HEK293 (cell line): Measurements from ENCODE around the gene SLIT1.

Experiments used
- CTCF ChIA-PET: fragments of 350-600 bp; formaldehyde crosslinking; extraction: SDS; loops from one replicate; lab custom pipeline; 2021; ENCODE audit warnings: antibody characterized with exemption; lab: Yijun Ruan, JAX
- POLR2A ChIA-PET: fragments of 300-600 bp; formaldehyde crosslinking; extraction: SDS; loops from one replicate; lab custom pipeline; 2020; ENCODE audit warnings: antibody characterized with exemption, inconsistent platforms; lab: Yijun Ruan, JAX
- H3K27ac ChIP-seq: fragments of 200-500 bp; sonication (Bioruptor generic); 2 replicates; pipeline ENCODE4 v1.5.1; 2014; ENCODE audit warnings: low read depth, low read length, control low read depth, inconsistent platforms; ENCODE audit errors: extremely low read depth
- H3K36me3 ChIP-seq, 2 experiments: fragments of 200-500 bp in 1 of 2; sonication (Bioruptor generic) in 1 of 2; 1 replicate in 1 of 2; 2 replicates in 1 of 2; pipeline ENCODE4 v1.5.1; 2014 to 2017; ENCODE audit warnings: inconsistent platforms in 2 of 2, low read length in 2 of 2; ENCODE audit not compliant: control insufficient read depth in 2 of 2, insufficient read depth in 1 of 2
- H3K4me1 ChIP-seq: fragments of 200-500 bp; sonication (Bioruptor generic); 2 replicates; pipeline ENCODE4 v1.5.1; 2014; ENCODE audit warnings: mild to moderate bottlenecking, low read length, inconsistent platforms; ENCODE audit not compliant: control insufficient read depth, insufficient read depth
- H3K4me3 ChIP-seq: 2 replicates; pipeline ENCODE4 v1.5.1; 2011; ENCODE audit warnings: low read depth, mild to moderate bottlenecking, control low read depth, low read length, moderate library complexity
- H3K9me3 ChIP-seq: fragments of 200-500 bp; sonication (Bioruptor generic); 2 replicates; pipeline ENCODE4 v1.5.1; 2014; ENCODE audit warnings: low read depth, low read length, inconsistent platforms; ENCODE audit not compliant: control insufficient read depth, insufficient read depth
- KLF1 ChIP-seq: fragments of 450-650 bp; formaldehyde crosslinking; IDR thresholded peaks from 2 replicates; pipeline ENCODE4 v1.5.1; 2016; ENCODE audit warnings: missing biosample characterization, missing genetic modification characterization
- KLF10 ChIP-seq: fragments of 450-650 bp; IDR thresholded peaks from 2 replicates; pipeline ENCODE4 v1.5.1; 2018; ENCODE audit warnings: missing biosample characterization, mild to moderate bottlenecking, missing genetic modification characterization
- MZF1 ChIP-seq: fragments of 450-650 bp; formaldehyde crosslinking; IDR thresholded peaks from 2 replicates; pipeline ENCODE4 v1.5.1; 2017; ENCODE audit warnings: missing biosample characterization, missing genetic modification characterization, borderline replicate concordance
- SP2 ChIP-seq: fragments of 450-650 bp; formaldehyde crosslinking; IDR thresholded peaks from 2 replicates; pipeline ENCODE4 v1.5.1; 2016; ENCODE audit warnings: missing biosample characterization, missing genetic modification characterization
- ZBTB17 ChIP-seq: fragments of 450-650 bp; formaldehyde crosslinking; IDR thresholded peaks from 2 replicates; pipeline ENCODE4 v1.5.1; 2016; ENCODE audit warnings: missing biosample characterization, missing genetic modification characterization
- ZBTB8A ChIP-seq: fragments of 450-650 bp; formaldehyde crosslinking; IDR thresholded peaks from 2 replicates; pipeline ENCODE4 v1.5.1; 2016; ENCODE audit warnings: missing biosample characterization, missing genetic modification characterization
- ZEB2 ChIP-seq: fragments of 450-650 bp; formaldehyde crosslinking; IDR thresholded peaks from 2 replicates; pipeline ENCODE4 v1.5.1; 2016; ENCODE audit warnings: missing biosample characterization, missing genetic modification characterization
- ZFHX2 ChIP-seq: fragments of 450-650 bp; formaldehyde crosslinking; conservative IDR thresholded peaks from 2 replicates; pipeline ENCODE4 v1.5.1; 2016; ENCODE audit warnings: missing biosample characterization, missing genetic modification characterization
- ZFP37 ChIP-seq: fragments of 450-650 bp; formaldehyde crosslinking; IDR thresholded peaks from 2 replicates; pipeline ENCODE4 v1.5.1; 2016; ENCODE audit warnings: missing biosample characterization, missing genetic modification characterization
- ZNF148 ChIP-seq: fragments of 450-650 bp; formaldehyde crosslinking; IDR thresholded peaks from 2 replicates; pipeline ENCODE4 v1.5.0; 2017; ENCODE audit warnings: missing biosample characterization, missing genetic modification characterization, borderline replicate concordance
- ZNF18 ChIP-seq: fragments of 450-650 bp; formaldehyde crosslinking; IDR thresholded peaks from 2 replicates; pipeline ENCODE4 v1.5.1; 2016; ENCODE audit warnings: missing biosample characterization, missing genetic modification characterization
- ZNF335 ChIP-seq: fragments of 450-650 bp; formaldehyde crosslinking; conservative IDR thresholded peaks from 2 replicates; pipeline ENCODE4 v1.5.1; 2016; ENCODE audit warnings: missing biosample characterization, missing genetic modification characterization
- ZNF366 ChIP-seq: fragments of 450-650 bp; formaldehyde crosslinking; conservative IDR thresholded peaks from 2 replicates; pipeline ENCODE4 v1.5.1; 2016; ENCODE audit warnings: missing biosample characterization, missing genetic modification characterization
- ZNF404 ChIP-seq: fragments of 450-650 bp; formaldehyde crosslinking; IDR thresholded peaks from 2 replicates; pipeline ENCODE4 v1.5.1; 2017; ENCODE audit warnings: missing biosample characterization, missing genetic modification characterization
- ZNF529 ChIP-seq: fragments of 450-650 bp; formaldehyde crosslinking; IDR thresholded peaks from 2 replicates; pipeline ENCODE4 v1.5.1; 2017; ENCODE audit warnings: missing genetic modification characterization, missing biosample characterization; ENCODE audit not compliant: insufficient replicate concordance
- ZNF639 ChIP-seq: fragments of 450-650 bp; formaldehyde crosslinking; IDR thresholded peaks from 2 replicates; pipeline ENCODE4 v1.5.1; 2016; ENCODE audit warnings: missing biosample characterization, missing genetic modification characterization
- ZNF76 ChIP-seq: fragments of 450-650 bp; formaldehyde crosslinking; IDR thresholded peaks from 2 replicates; pipeline ENCODE4; 2016; ENCODE audit warnings: low read depth, missing biosample characterization, missing genetic modification characterization, borderline replicate concordance
- ZXDB ChIP-seq: fragments of 450-650 bp; formaldehyde crosslinking; IDR thresholded peaks from 2 replicates; pipeline ENCODE4 v1.5.1; 2016; ENCODE audit warnings: missing biosample characterization, missing genetic modification characterization
- TF ChIP-seq, protein P1 (sequence below): fragments of 450-650 bp; formaldehyde crosslinking; IDR thresholded peaks from 2 replicates; pipeline ENCODE4 v1.5.1; 2016; ENCODE audit warnings: missing biosample characterization, missing genetic modification characterization
- TF ChIP-seq, protein P2 (sequence below): fragments of 450-650 bp; formaldehyde crosslinking; IDR thresholded peaks from 2 replicates; pipeline ENCODE4 v1.5.1; 2016; ENCODE audit warnings: missing biosample characterization, missing genetic modification characterization
- TF ChIP-seq, protein P3 (sequence below): fragments of 450-650 bp; formaldehyde crosslinking; IDR thresholded peaks from 2 replicates; pipeline ENCODE4 v1.5.1; 2016; ENCODE audit warnings: missing biosample characterization, missing genetic modification characterization

The SLIT1 gene

GRCh38 chr10:97196223-97197029 is 10.7 kb upstream of the SLIT1 start:
- Histone ChIP-seq H3K4me1 (peaks cover 3% of the 10 kb centered on the region), H3K27ac (no peak overlapping the region), H3K36me3 (no peaks in the 10 kb centered on the region), H3K9me3 (no peaks in the 10 kb centered on the region), H3K4me3 (peak overlapping the region; percentile 48)
- ChIA-PET POLR2A (no interaction called here), CTCF (interaction anchor here (0.5 to 10.9 kb wide), 28 partner anchors 8 to 364 kb away, joined by 3 to 170 read pairs (median 4); partner anchors contain the start of genes EXOSC1, SLIT1 and ZDHHC16)
- TF ChIP-seq ZEB2 (tag by site-specific recombination): peak; percentile 71
- peak; percentile 58; the same call in 1 of the 2 replicates for TF ChIP-seq ZNF639 (tag by site-specific recombination)
- peak; percentile 25 for TF ChIP-seq ZFHX2 (tag by site-specific recombination)
- 0 out of 2 replicates have a peak, but pooled peaks have one; percentile 15 for TF ChIP-seq KLF1
- no peak for TF ChIP-seq ZNF18 (tag by site-specific recombination)
- peak; percentile 35; the same call in 1 of the 2 replicates for TF ChIP-seq ZXDB (tag by site-specific recombination)
- peak; percentile 40; the same call in 1 of the 2 replicates for TF ChIP-seq MZF1 (tag by site-specific recombination)
- peak; percentile 57; the same call in 1 of the 2 replicates for TF ChIP-seq ZBTB8A (tag by site-specific recombination)
- TF ChIP-seq, protein P1, sequence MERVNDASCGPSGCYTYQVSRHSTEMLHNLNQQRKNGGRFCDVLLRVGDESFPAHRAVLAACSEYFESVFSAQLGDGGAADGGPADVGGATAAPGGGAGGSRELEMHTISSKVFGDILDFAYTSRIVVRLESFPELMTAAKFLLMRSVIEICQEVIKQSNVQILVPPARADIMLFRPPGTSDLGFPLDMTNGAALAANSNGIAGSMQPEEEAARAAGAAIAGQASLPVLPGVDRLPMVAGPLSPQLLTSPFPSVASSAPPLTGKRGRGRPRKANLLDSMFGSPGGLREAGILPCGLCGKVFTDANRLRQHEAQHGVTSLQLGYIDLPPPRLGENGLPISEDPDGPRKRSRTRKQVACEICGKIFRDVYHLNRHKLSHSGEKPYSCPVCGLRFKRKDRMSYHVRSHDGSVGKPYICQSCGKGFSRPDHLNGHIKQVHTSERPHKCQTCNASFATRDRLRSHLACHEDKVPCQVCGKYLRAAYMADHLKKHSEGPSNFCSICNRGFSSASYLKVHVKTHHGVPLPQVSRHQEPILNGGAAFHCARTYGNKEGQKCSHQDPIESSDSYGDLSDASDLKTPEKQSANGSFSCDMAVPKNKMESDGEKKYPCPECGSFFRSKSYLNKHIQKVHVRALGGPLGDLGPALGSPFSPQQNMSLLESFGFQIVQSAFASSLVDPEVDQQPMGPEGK (tag by site-specific recombination): peak; percentile 81
- TF ChIP-seq ZNF335 (tag by site-specific recombination): peak; percentile 94
- TF ChIP-seq ZNF148 (tag by site-specific recombination): no peak
- no peak for TF ChIP-seq ZNF404 (tag by site-specific recombination)
- TF ChIP-seq ZBTB17 (tag by site-specific recombination): peak; percentile 32
- peak; percentile 69 for TF ChIP-seq SP2 (tag by site-specific recombination)
- TF ChIP-seq, protein P2, sequence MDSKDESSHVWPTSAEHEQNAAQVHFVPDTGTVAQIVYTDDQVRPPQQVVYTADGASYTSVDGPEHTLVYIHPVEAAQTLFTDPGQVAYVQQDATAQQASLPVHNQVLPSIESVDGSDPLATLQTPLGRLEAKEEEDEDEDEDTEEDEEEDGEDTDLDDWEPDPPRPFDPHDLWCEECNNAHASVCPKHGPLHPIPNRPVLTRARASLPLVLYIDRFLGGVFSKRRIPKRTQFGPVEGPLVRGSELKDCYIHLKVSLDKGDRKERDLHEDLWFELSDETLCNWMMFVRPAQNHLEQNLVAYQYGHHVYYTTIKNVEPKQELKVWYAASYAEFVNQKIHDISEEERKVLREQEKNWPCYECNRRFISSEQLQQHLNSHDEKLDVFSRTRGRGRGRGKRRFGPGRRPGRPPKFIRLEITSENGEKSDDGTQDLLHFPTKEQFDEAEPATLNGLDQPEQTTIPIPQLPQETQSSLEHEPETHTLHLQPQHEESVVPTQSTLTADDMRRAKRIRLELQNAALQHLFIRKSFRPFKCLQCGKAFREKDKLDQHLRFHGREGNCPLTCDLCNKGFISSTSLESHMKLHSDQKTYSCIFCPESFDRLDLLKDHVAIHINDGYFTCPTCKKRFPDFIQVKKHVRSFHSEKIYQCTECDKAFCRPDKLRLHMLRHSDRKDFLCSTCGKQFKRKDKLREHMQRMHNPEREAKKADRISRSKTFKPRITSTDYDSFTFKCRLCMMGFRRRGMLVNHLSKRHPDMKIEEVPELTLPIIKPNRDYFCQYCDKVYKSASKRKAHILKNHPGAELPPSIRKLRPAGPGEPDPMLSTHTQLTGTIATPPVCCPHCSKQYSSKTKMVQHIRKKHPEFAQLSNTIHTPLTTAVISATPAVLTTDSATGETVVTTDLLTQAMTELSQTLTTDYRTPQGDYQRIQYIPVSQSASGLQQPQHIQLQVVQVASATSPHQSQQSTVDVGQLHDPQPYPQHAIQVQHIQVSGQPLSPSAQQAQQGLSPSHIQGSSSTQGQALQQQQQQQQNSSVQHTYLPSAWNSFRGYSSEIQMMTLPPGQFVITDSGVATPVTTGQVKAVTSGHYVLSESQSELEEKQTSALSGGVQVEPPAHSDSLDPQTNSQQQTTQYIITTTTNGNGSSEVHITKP (tag by site-specific recombination): peak; percentile 92
- peak; percentile 46; the same call in 1 of the 2 replicates for TF ChIP-seq ZNF76 (tag by site-specific recombination)
- TF ChIP-seq ZNF366 (tag by site-specific recombination): peak; percentile 79
- TF ChIP-seq, protein P3, sequence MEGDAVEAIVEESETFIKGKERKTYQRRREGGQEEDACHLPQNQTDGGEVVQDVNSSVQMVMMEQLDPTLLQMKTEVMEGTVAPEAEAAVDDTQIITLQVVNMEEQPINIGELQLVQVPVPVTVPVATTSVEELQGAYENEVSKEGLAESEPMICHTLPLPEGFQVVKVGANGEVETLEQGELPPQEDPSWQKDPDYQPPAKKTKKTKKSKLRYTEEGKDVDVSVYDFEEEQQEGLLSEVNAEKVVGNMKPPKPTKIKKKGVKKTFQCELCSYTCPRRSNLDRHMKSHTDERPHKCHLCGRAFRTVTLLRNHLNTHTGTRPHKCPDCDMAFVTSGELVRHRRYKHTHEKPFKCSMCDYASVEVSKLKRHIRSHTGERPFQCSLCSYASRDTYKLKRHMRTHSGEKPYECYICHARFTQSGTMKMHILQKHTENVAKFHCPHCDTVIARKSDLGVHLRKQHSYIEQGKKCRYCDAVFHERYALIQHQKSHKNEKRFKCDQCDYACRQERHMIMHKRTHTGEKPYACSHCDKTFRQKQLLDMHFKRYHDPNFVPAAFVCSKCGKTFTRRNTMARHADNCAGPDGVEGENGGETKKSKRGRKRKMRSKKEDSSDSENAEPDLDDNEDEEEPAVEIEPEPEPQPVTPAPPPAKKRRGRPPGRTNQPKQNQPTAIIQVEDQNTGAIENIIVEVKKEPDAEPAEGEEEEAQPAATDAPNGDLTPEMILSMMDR (tag by site-specific recombination): peak; percentile 78
- peak; percentile 67 for TF ChIP-seq KLF10
- no peak for TF ChIP-seq ZNF529
- 0 out of 2 replicates have a peak, but pooled peaks have one; percentile 29 for TF ChIP-seq ZFP37 (tag by site-specific recombination)
